Heart left ventricle (tissue), 16 donors: ENCODE measurements around the gene ZNF830. TPM values are rescaled to one million over a fixed set of nuclear protein-coding genes. Genes with fewer than 3 reads are reported as not detected.
A peak's percentile ranks its signal among the peaks of the same experiment; 100 is the strongest.

Source experiments
- ATAC-seq, 4 donors: fragments of 200-7000 bp; cut with Tn5 transposase; one replicate each; pipeline ENCODE4 v1.9.1; 2020 to 2022; ENCODE audit warnings: moderate library complexity in 4 of 4, mild to moderate bottlenecking in 3 of 4, moderate number of reproducible peaks in 1 of 4
- DNase-seq, 5 donors: peaks; one replicate each; pipeline ENCODE4 v3.0.0-alpha.2; 2020
- H3K27ac ChIP-seq, 12 donors: fragments of 200-600 bp; sonication (generic) in 4 of 12; one replicate each; pipeline versions ENCODE4 v1.5.0 to v1.8.0; 2016 to 2022; ENCODE audit warnings: mild to moderate bottlenecking in 2 of 12
- H3K27me3 ChIP-seq, 9 donors: fragments of 200-600 bp; sonication (generic) in 2 of 9; one replicate each; pipeline versions ENCODE4 v1.5.1 to v1.8.0; 2016 to 2022; ENCODE audit warnings: mild to moderate bottlenecking in 3 of 9
- H3K36me3 ChIP-seq, 9 donors: fragments of 200-600 bp; sonication (generic) in 2 of 9; one replicate each; pipeline versions ENCODE4 v1.5.0 to v1.8.0; 2018 to 2022; ENCODE audit warnings: mild to moderate bottlenecking in 2 of 9
- H3K4me1 ChIP-seq, 12 donors: fragments of 200-600 bp; sonication (generic) in 4 of 12; one replicate each; pipeline versions ENCODE4 v1.5.0 to v1.8.0; 2016 to 2022; ENCODE audit warnings: mild to moderate bottlenecking in 3 of 12
- H3K4me3 ChIP-seq, 12 donors: fragments of 200-600 bp; sonication (generic) in 4 of 12; one replicate each; pipeline versions ENCODE4 v1.5.0 to v1.8.0; 2017 to 2022; ENCODE audit warnings: mild to moderate bottlenecking in 9 of 12, moderate library complexity in 4 of 12
- H3K9me3 ChIP-seq, 12 donors: fragments of 200-600 bp; sonication (generic) in 4 of 12; one replicate each; pipeline versions ENCODE4 v1.5.0 to v1.8.0; 2016 to 2022; ENCODE audit warnings: mild to moderate bottlenecking in 1 of 12
- POLR2A ChIP-seq, 2 donors: fragments of 450-650 bp; IDR thresholded peaks; one replicate each; pipeline ENCODE4 v1.6.1; 2017; ENCODE audit warnings: antibody characterized with exemption in 2 of 2, mild to moderate bottlenecking in 2 of 2, moderate library complexity in 2 of 2
- WGBS, 4 donors: extraction: QIAGEN DNeasy Blood & Tissue Kit in 2 of 4; methylation state at CpG; one replicate each; pipeline versions ENCODE4 v1.1.5 to v1.1.7; 2013 to 2018; 5-methylcytosine and 5-hydroxymethylcytosine counted together
- intact Hi-C, 10 donors: fragments of 100-400 bp; cut with DNase I; formaldehyde crosslinking; loops; one replicate each; pipeline versions ENCODE4 v1.11.1 to v1.14.2; 2022
- polyA plus RNA-seq, 2 donors: library from polyadenylated mRNA; stranded (reverse); fragments of 200-250 nt; gene quantifications; one replicate each; pipeline ENCODE4 v1.2.3, GENCODE V29; 2013
- total RNA-seq, 9 donors: library from RNA; depleted of rRNA in 2 of 9; stranded (reverse); fragments of >200 nt in 2 of 9; fragmentation: NEBNext Ultra II Directional in 3 of 9; extraction: Animal tissue kit (Norgen Biotek cat#: 25700) in 3 of 9; gene quantifications; one replicate each; pipeline versions ENCODE4 v1.1.0 to v1.2.4, GENCODE V29; 2016 to 2023
- TF ChIP-seq, protein P1 (sequence below), 12 donors: fragments of 200-600 bp; sonication (generic) in 4 of 12; IDR thresholded peaks; one replicate each; pipeline versions ENCODE4 v1.5.0 to v1.8.0; 2018 to 2022; ENCODE audit warnings: antibody characterized with exemption in 12 of 12, mild to moderate bottlenecking in 5 of 12
- donor health status: ischemic (EF 13 %, LVEDD 7.1; RV severe dilation, severe dysfunction).
- donor health status: healthy with polysubstance abuse.
- donor health status: DM: no; HTN: yes; CAD: no.
- donor health status: DM: no; HTN: no; CAD: no.
- donor health status: ischemic (EF 25% LVEDD 6.9; RV normal size, moderate dysfunction).
- donor health status: ischemic (EF 25% LVEDD 5.7; RV mildly dilated, moderate dysfunction).
- donor health status: healthy.
- donor health status: DM: yes; HTN: yes; CAD: no.
- donor health status: ischemic (EF 35%, LVEDD 5.7; RV mildly dilated, moderate dysfunction).
- donor health status: nonischemic (EF 11% LVEDD 7.7; RV severe dilation, severe dysfunction).
- donor health status: DM: yes; HTN: yes; CAD: no.
- donor health status: PGD.
- donor health status: ischemic (EF 29% LVEDD 5.4; RV normal size, mild dysfunction).
- donor health status: nonischemic (EF 23%, LVEDD 6.1; RV moderate dilation, normal function).

Gene ZNF830
- total and polyA plus RNA-seq, 11 donors: 5.4 to 10.1 (median 7.9) TPM

DNA sequence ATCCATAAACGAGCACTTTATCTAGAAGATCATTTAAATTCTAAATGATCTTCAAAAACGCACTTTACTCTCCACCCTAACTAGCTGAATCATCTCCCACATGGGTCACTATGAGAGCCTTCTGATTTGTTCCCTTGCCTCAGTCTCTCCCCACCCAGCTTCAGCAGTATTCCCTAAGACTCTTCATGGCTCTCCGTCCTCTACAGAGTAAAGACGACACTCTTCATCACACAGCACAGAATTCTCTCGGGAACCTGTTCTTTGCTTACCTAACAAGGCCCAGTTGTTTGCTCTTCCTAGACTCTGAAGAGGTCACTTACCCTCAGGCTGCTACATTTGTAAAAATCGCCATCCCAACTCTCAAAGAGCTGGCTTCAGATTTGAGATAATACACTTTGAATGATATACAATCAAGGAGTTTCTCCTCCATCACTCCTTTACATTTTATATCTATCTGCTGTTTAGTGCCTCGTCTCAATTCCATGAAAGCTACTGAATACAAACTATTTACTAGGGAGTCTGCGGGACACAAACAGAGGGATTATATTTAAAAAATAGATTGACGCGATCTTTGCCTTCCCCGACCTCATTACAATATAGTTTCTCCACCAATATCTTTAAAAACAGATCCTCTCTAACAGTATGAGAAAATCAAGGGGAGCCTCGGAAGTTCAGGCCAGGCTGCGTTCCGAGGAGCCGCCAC lies 18.5 kb downstream of the ZNF830 start:
- peak overlapping the region; percentile 95 to 100 (median 98) for H3K27ac ChIP-seq
- ATAC-seq (peak in 1 of 4 donors; percentile 23), DNase-seq (no peak)
- no peak for TF ChIP-seq POLR2A (IDR thresholded peaks at IDR 0.05)
- TF ChIP-seq, protein P1, sequence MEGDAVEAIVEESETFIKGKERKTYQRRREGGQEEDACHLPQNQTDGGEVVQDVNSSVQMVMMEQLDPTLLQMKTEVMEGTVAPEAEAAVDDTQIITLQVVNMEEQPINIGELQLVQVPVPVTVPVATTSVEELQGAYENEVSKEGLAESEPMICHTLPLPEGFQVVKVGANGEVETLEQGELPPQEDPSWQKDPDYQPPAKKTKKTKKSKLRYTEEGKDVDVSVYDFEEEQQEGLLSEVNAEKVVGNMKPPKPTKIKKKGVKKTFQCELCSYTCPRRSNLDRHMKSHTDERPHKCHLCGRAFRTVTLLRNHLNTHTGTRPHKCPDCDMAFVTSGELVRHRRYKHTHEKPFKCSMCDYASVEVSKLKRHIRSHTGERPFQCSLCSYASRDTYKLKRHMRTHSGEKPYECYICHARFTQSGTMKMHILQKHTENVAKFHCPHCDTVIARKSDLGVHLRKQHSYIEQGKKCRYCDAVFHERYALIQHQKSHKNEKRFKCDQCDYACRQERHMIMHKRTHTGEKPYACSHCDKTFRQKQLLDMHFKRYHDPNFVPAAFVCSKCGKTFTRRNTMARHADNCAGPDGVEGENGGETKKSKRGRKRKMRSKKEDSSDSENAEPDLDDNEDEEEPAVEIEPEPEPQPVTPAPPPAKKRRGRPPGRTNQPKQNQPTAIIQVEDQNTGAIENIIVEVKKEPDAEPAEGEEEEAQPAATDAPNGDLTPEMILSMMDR (IDR thresholded peaks at IDR 0.05): no peak
- no peaks in the 10 kb centered on the region for H3K9me3 ChIP-seq
- H3K36me3 ChIP-seq: peaks cover 0 to 17% (median 7%) of the 10 kb centered on the region in 9 donors
- no peaks in the 10 kb centered on the region for H3K27me3 ChIP-seq
- H3K4me1 ChIP-seq: peaks cover 0 to 28% (median 18%) of the 10 kb centered on the region in 12 donors
- WGBS, 4 donors: 14 to 19% (median 18%) methylated on average over 15 of the region's 15 CpGs
- intact Hi-C loops: loop anchor here in 8 of 10 donors (1.0 to 10.0 kb wide), 8 partner anchors 17 to 595 kb away; partner anchors contain the start of genes CCT6B (in 4 of the 8), ZNF830 (in 4 of the 8) and PEX12 (in 2 of the 8)
- H3K4me3 ChIP-seq: peak overlapping the region; percentile 69 to 98 (median 92)

DNA sequence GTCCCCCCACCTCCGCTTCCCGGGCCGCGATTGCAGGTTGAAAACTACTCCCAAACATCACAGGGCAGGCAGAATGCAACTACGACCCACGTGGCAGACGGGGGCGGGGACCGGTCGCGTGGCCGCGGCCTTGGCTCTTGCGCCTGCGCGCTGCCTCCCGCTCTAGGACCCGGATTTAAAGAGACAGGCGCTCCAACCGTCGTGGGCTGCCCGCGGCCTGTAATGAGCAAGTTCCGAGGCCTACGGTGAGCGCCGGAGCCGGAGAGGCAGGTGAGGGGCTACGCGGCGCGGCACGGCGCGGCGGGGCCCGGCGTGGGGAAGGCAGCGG lies 19.0 kb downstream of the ZNF830 start, which contains the start of gene LIG3:
Gene LIG3 (plus strand): TSS at position 160 of the 328 bp plus-strand sequence. CDS start 2,494 bp downstream, outside the sequence.
- intact Hi-C loops: loop anchor here in 8 of 10 donors (1.0 to 10.0 kb wide), 8 partner anchors 18 to 594 kb away; partner anchors contain the start of genes CCT6B (in 4 of the 8), ZNF830 (in 4 of the 8) and PEX12 (in 2 of the 8)
- TF ChIP-seq POLR2A (IDR thresholded peaks at IDR 0.05): peak in 1 of 2 donors; percentile 44
- TF ChIP-seq, protein P1 (IDR thresholded peaks at IDR 0.05): no peak
- Histone ChIP-seq H3K27ac (peak within 1 kb of the TSS; percentile 95 to 100 (median 98)), H3K4me1 (peaks cover 0 to 28% (median 18%) of the 10 kb centered on the region in 12 donors), H3K36me3 (peaks cover 0 to 21% (median 9%) of the 10 kb centered on the region in 9 donors), H3K9me3 (no peaks in the 10 kb centered on the region), H3K4me3 (peak within 1 kb of the TSS; percentile 69 to 98 (median 92)), H3K27me3 (no peaks in the 10 kb centered on the region)
- ATAC-seq (peak; percentile 93 to 97 (median 96)), DNase-seq (peak; percentile 94 to 97 (median 96))
- 0% methylated on average over 35 to 39 of the region's 39 CpGs for WGBS, 4 donors

DNA sequence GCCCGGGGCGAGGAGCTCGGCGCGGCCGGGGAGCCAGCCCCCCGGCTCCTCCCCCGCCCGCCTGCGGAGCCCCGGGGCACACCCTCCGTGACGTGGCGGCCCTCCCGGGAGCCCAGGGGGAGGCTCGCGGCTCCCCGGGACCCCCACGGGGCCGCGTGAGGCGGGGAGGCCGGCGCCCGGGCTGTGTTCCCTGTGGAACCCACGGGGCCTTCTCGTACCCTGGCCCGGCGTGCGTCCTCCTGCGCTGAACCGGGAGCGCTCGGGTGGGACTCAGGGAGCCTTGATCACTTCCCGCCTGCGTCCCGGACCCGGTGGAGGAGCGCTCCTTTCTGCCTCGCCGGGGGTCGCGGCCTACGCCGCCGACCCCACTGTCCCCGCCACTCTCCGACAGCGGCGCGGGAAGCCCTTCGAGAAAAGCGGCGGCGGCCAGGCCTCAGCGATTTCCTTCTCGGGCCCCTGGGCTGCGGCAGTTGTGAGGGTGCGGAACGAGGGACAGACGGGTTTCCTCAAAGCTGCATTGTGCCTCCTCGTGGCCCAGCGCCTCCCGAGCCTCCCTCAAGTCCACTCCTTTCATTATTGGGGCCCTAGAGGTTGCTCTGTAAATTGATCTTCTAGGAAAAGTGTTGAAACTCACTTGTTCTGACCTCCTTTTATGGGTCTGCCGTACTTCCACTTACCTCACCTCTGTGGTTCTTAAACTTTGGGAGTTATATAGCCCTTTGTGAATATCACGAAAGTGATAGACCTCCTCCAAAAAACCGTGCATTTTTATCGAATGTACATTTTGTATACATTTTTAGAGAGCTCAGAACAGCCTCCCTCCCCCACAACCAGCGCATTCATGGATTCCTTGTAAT lies 19.6 kb downstream of the ZNF830 start:
- H3K36me3 ChIP-seq: peaks cover 0 to 27% (median 12%) of the 10 kb centered on the region in 9 donors
- H3K4me1 ChIP-seq: peaks cover 0 to 28% (median 18%) of the 10 kb centered on the region in 12 donors
- ATAC-seq (peak; percentile 65 to 96 (median 92)), DNase-seq (peak; percentile 78 to 89 (median 80))
- H3K27me3 ChIP-seq: no peaks in the 10 kb centered on the region
- intact Hi-C loops: loop anchor here in 8 of 10 donors (1.0 to 10.0 kb wide), 8 partner anchors 18 to 594 kb away; partner anchors contain the start of genes CCT6B (in 4 of the 8), ZNF830 (in 4 of the 8) and PEX12 (in 2 of the 8)
- peak overlapping the region; percentile 69 to 98 (median 92) for H3K4me3 ChIP-seq
- TF ChIP-seq POLR2A (IDR thresholded peaks at IDR 0.05): peak in 1 of 2 donors; percentile 42
- TF ChIP-seq, protein P1 (IDR thresholded peaks at IDR 0.05): peak in 9 of 12 donors; percentile 11 to 56 (median 39)
- 0 to 1% (median 0%) methylated on average over 23 to 69 of the region's 69 CpGs for WGBS, 4 donors
- peak overlapping the region; percentile 95 to 100 (median 98) for H3K27ac ChIP-seq
- H3K9me3 ChIP-seq: no peaks in the 10 kb centered on the region
